C1 segment of cervical spinal cord (tissue), 14 donors: ENCODE results near the gene MSI2.

ENCODE experiments used
- DNase-seq, 14 donors: peaks; one replicate each; lab custom pipeline; 2025; lab: John Stamatoyannopoulos, UW

The MSI2 gene

DNA sequence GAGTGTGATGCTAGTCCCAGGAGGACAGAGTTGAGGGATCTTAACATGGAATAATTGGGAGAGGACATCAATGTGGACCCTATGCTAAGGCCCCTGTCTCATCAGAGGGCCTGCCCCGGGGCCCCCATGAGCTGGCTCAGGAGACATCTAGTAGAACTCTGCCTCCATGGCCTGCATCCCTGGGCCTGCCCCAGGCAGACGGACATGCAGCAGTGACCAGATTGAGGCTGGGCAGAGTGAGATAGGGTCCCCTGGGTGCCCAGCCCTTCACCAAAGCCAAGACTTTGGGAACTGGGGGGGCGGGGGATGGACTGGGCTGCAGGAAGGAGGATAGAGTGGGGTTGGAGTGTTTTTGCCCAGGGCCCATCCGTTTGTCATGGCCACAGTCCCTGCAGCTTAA is 373.6 kb downstream of the MSI2 start:
- no peak for DNase-seq

DNA sequence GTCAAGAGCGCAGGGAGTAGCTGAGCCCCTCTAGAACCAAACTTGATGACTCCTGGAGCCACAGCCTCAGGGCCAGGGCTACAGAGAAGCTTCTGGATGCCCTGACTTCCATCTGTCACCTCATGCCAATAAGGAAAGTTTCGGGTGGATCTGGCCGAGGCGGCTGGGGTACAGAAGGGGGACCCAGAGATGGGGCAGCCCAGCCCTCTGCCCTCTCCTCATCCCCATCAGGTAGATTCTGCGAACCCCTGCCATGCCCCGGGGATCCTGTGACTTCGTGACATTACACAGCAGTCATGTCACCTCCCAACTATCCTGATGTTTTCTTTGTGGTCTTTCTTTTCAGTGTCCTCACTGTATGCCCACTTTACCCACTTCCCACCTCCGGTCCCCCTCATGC is 374.4 kb downstream of the MSI2 start:
- no peak for DNase-seq

DNA sequence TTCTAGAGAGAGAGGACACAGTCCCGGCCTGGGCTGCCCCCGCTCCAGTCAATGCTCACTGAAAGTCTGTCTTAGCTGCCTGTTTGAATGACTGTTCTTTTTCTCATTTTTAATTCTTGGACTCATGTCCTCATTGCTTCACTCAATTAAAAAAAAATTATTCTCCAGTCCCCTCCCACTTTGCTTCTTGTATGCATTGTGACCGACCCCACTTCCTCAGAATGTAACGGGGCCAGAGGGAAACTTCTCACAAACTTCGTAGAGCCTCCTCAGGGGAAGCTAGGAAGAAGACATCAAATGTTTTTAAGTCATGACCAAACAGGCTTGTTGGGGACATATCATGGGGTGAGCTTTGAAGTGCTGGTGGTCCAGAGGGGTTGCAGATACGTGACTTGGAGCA is 375.5 kb downstream of the MSI2 start:
- DNase-seq = no peak

DNA sequence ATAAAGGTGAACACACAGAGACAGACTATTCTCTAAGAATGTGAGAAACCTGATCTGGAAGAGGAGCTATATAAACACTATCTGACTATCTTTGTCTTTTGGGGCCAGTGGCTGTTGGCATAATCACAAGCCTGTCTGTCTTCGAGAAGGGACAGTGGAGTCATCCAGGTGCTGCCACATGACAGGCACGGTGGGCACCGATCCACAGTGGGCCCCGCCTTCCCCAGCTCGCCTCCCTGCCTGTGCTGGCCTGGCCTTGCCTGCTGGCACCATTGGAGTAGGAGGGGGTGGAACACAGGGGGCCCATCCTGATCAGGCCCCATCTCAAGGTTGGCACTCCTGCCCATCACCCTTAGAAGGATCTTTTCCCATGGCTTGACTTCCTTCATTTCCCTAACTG is 376.0 kb downstream of the MSI2 start:
- DNase-seq = no peak

DNA sequence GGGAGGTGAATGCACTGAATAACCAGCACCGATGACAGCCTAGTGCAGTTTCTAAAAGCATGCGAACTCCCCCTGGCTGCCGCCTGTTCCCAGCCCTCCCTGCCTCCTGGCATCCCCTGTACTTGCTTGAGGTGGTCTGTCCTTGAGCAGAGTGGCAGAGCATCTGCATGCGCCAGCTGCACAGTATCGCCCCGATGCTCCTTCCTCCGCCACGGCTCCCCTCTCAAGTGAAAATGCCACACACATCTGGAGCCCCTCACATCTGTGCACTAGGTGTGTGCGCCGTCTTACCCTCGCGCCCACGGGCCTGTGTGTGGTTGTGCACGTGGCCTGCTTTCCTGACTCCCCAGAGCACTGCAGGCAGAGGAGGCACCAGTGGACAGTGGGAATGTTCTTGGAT is 376.9 kb downstream of the MSI2 start:
- no peak for DNase-seq

DNA sequence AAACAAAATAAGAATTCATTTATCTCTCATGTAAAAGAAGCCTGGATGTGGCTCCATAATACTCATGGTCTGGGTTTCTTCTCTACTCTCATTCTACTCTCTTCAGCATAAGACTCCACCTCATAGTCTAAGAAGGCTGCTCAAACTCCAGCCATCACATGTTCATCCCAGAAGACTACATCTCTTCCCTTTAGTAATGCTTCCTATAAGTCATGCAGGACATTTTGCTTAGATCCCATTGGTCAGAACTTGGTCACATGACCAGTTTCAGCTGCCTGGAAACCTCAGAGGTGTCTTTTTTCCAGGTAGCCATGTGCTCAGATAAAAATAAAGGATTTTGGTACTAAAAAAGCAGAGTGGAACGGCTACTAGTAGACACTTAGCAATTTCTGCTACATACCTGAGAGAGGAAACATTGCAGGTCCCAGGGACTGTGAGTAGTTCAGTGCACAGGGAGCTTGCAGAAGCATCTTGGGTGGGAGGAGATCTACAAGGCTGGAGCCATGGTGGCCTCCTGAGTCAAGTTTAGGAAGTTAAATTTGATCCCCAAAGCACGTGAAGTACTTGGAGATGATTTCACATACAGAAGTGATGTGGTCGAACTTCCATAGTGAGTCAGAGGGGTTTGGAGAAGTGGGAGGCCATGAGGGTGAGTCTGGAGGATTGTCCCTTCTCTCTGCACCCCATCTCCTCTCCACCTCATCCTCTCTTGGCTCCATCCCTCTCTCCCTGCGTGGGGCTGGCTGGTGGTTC is 378.6 kb downstream of the MSI2 start:
- no peak for DNase-seq

DNA sequence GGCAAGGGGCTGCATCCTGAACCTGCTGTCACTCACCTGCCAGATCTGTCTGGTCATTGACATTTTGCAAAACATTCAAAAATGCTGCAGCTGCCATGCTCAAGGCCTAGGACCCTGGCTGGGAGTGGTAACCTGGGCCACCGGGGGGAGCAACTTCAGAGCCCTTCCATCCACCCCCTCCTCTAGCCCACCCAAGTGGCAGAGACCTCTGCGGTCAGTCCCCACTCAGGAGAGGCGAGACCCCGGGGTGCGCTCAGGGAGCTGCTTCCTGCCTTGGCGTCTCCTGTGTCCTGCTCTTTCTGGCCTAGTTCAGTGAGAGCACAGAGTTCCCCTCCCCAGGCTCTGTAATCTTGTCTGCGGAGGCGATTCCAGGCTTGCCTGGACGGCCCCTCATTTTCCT is 380.0 kb downstream of the MSI2 start:
- DNase-seq = no peak

GRCh38 chr17:57636985-57637665 is 380.8 kb downstream of the MSI2 start:
- DNase-seq = peak in 1 of 14 donors; percentile 40

DNA sequence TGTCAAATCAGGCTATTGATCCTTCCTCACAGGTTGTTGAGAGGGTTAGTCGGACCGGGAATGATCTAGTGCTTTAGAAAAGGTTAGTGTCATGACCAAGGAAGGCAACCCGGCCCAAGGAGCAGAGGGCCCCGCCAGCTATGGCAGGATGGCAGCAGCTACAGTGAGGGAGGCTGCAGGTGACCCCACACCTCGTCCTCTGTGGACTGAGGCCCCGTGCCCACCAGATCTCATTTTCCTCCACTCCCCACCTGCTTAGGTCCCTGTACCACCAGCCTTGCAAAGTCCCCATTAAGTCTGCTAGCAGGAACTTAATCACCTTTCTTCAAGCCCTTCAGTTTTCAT is 381.3 kb downstream of the MSI2 start:
- DNase-seq = no peak

- no peak for DNase-seq
These were observed 382.0 kb downstream of the MSI2 start for GRCh38 chr17:57638284-57638683.

DNA sequence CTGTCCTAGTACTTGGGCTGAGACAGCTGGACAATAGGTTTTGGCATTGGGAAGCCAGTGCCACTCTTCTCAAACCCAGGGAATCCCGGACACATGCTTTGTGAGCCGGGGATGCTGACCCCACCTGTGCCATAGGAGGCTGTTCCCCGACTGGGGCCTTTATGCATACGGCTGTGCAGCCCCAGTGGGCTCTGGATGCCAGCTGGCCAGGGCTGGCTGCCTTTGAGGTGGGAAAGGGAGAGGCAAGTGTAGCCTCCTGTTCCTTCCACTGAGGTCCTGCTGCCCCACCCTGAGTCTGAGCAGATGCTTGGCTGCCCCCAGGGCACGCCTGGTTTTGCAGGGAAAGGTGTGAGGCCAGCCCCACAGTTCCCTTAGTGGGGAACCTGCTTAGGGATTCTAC is 383.1 kb downstream of the MSI2 start:
- no peak for DNase-seq

DNA sequence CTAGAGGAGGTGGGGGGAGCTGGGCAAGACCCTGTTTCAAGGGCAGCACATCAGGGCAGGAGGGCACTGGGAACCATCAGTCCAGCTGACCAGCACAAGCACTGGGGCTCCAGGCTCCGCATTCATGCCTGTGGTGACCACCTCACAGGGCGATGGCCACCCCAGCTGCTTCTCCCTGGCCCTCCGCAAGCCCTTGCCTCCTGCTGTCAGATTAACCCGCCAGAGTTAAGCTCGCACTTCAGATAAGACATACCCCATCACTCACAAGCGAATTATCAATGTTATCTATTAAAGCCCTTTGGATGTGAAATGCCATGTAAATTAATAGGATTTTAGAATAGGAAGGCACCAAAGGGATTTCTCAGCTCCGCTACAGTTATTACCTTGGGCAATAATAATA is 383.8 kb downstream of the MSI2 start:
- no peak for DNase-seq

DNA sequence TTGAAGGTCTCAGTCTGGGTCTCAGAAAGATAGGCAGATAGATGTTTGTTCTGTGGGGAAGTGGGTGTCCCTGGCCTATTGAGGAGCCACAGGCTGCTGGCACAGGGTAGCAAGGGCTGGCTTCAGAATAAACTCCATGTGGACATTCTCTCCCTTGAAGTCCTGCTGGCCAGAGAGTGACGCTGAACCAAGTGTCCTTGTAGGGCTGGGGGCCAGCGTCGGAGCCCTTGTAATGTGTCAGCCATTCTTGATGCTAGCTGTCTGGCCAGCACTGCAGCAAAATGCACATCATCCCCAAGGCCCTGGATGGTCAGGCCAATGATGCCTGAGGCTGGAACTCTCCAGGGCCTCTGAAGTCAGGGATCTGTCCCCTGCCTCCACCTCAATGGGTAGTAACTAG is 385.4 kb downstream of the MSI2 start:
- peak in 1 of 14 donors; percentile 39 for DNase-seq

GRCh38 chr17:57643062-57643461 is 386.7 kb downstream of the MSI2 start:
- DNase-seq = no peak

DNA sequence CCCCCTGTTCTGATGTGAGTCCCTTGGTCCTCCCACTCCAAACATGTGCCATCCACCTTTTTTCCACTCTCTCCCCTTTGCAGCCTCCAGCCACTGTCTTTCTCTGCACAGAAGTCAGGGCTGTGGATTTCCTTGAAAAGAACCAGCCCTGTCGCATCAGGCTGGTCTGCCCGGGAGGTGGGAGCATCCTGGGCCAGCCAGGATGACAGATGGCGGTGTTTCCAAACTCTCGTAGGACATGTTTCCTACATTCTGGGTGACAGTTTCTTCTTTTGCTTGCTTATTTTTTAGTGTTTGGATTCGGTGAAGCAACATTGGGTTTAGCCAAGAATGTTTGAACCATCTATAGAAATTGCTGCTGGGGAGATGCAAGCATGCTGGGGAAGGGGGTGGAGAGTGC is 388.0 kb downstream of the MSI2 start:
- peak in 1 of 14 donors; percentile 24 for DNase-seq

DNA sequence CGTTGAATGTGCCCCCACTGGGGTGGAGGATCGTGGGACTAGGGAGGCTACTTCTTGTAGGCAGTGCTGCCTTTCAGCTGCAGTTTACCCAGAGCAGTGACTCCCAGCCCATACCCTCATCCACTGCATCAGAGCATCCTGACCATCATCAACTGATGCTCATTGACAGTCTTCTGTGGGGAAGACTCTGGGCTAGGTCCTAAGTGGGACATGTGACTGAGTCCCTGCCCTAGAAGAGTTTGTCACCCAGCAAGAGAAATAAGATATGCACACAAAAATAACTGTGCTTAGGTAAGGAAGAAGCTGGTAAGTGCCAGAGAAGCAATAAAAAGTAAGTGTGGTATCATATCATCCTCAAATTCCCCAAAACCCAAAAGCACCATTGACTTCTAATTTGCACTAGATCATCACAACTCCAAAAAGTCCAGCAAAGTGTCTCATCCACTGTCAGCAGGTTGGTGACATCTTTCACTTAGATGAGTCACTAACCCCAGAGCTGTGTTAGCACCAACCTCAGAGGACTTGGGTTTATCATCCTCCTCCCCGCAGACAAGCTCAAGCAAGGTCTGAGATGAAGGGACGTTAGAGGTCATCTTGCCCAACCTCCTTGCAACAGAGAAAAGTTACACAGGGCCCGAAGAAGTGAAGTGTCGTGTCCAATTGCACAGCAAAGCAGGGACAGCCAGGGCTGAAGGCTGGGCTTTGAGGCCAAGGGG is 389.8 kb downstream of the MSI2 start:
- no peak for DNase-seq

DNA sequence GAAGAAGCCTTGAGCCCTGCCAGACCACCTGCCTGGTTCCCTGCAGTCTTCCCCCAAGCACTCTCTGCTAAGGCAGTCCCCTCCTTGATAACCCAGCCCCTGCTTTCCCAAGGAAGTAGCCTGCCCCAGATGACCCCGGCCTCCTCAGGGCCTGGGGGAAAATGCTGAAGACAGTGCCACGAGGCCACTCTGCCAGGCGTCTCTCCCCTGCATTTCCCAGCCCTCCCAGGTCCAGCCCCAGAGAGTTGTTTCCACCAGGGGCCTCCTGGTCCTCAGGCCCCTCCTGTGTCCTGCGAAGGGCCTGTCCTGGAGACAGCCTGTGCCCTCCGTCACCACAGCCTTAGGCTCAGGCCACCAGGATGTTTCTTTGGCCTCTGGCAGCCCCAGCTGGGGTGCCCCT is 392.4 kb downstream of the MSI2 start:
- DNase-seq = no peak

DNA sequence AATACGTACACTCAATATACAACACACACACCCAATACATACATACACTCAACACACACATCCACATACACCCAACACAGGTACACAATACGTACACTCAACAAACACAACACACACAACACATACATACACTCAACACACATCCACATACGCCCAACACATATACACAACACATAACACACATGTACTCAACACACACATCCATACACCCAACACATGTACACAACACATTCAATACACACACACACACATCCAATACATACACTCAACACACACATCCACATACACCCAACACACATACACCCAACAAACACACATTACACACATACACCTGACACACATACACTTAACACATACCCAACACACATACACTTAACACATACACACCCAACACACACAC is 392.9 kb downstream of the MSI2 start:
- no peak for DNase-seq

DNA sequence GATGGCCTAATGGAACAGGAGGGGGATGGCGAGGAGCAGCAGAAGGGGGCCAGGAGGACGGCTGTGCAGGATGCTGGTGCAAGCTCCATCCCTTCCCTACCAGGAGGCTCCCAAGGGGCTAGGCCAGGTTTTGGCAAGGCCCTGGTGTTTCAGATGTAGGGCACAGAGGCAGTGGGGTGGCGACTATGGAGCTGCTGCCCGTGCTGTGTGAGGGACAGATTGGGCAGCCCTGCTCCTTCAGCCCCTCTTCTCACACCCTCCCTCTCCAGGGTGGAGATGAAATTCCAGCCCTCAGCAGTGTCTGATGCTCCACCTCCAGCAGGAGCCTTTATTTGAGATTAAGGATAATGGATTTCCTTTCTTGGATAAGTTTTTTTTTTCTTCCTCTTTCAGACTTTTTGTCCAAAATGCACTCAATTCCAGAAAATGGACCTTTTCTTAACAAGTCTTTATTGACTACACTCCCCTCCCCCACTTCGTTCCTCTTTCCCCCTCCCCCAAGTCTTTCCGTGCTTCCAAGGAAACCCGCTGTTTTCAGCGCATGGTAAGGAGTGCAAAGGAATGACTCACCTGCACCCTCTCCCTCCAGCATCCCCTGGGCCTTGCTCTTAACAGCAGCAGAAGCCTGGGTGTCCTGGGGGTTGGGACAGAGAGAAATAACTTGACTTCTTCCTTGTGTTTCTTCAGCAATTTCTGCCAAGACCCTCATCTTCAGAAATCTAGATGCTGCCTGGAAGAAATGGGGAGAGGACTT is 393.6 kb downstream of the MSI2 start:
- no peak for DNase-seq

DNA sequence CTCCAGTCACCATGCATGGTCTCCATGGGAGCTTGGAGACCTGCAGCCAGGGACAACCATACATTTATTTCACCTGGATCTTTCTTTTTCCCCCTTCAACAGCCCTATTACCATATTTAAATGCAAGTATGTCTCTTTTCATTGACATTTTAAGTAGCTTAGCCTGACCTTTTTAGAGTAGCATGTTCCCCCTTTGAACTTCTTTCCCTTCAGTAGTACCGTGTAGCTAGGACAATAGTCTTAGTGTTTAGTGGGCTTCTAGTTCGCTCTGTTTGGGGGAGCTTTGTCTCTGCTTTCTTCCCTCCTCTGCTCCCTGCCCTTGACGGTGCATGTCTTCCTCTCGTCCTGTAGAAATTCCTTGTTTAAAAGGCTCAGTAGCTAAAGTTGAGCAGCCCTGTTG is 394.2 kb downstream of the MSI2 start:
- DNase-seq = no peak

- DNase-seq = no peak
These were observed 395.1 kb downstream of the MSI2 start for GRCh38 chr17:57651451-57651850.

DNA sequence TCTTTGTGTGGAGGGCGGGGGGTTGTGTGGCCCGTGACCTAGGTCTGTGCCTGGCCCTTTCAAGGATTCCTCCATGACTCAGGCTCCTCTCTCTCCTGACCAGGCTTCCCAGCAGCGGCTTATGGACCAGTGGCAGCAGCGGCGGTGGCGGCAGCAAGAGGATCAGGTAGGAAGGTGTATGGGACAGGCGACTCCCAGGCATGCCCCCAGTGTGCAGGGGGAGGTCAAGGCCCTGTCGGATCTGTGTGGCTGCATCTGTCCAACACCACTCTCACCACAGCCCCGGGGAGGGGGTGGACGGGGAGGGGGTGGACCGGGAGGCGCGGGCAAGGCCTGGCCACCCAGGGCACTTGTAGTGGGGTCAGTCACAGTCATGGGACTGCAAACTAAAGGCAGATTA is 395.7 kb downstream of the MSI2 start:
- DNase-seq = no peak
